ENCODE data around the gene OMP.
A peak's percentile ranks its signal among the peaks of the same experiment; 100 is the strongest.

OMP gene

GRCh38 chr11:77100166-77101042 lies 2.2 kb upstream of the OMP start:
- H3K4me3 ChIP-seq (ENCODE audit: low read length) = no peak overlapping the region
- H4K20me1 ChIP-seq (ENCODE audit: insufficient read depth, low read length) = no peaks in the 10 kb centered on the region
- H3K9me2 ChIP-seq (replicated peaks; ENCODE audit: insufficient read depth, low read length) = no peaks in the 10 kb centered on the region
- H3K9ac ChIP-seq (ENCODE audit: low read length) = no peak overlapping the region
- H3K79me2 ChIP-seq (ENCODE audit: low read length) = no peaks in the 10 kb centered on the region
- no peak overlapping the region for H2AFZ ChIP-seq (ENCODE audit: low read length)
- peaks cover 8% of the 10 kb centered on the region; the same call in 1 of the 2 replicates for H3K27me3 ChIP-seq (replicated peaks; ENCODE audit: insufficient read depth, low read length)
- DNase-seq = no peak
- H3K36me3 ChIP-seq (replicated peaks; ENCODE audit: insufficient read depth, low read length) = no peaks in the 10 kb centered on the region
- no peak overlapping the region for H3K27ac ChIP-seq (ENCODE audit: low read length)
- no peaks in the 10 kb centered on the region for H3K4me1 ChIP-seq (ENCODE audit: low read length)
- H3F3A ChIP-seq (ENCODE audit: insufficient read depth, low read length) = no peaks in the 10 kb centered on the region
- TF ChIP-seq EZH2 (optimal IDR thresholded peaks at IDR 0.05; ENCODE audit: low read depth, low read length) = no peak
- TF ChIP-seq EZH2phosphoT487 (IDR thresholded peaks at IDR 0.05; ENCODE audit: low read length) = no peak
- TF ChIP-seq, protein P1, sequence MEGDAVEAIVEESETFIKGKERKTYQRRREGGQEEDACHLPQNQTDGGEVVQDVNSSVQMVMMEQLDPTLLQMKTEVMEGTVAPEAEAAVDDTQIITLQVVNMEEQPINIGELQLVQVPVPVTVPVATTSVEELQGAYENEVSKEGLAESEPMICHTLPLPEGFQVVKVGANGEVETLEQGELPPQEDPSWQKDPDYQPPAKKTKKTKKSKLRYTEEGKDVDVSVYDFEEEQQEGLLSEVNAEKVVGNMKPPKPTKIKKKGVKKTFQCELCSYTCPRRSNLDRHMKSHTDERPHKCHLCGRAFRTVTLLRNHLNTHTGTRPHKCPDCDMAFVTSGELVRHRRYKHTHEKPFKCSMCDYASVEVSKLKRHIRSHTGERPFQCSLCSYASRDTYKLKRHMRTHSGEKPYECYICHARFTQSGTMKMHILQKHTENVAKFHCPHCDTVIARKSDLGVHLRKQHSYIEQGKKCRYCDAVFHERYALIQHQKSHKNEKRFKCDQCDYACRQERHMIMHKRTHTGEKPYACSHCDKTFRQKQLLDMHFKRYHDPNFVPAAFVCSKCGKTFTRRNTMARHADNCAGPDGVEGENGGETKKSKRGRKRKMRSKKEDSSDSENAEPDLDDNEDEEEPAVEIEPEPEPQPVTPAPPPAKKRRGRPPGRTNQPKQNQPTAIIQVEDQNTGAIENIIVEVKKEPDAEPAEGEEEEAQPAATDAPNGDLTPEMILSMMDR (IDR thresholded peaks at IDR 0.05; ENCODE audit: low read length) = no peak
- H3K4me2 ChIP-seq (ENCODE audit: low read depth, low read length) = no peak overlapping the region
- H3K9me3 ChIP-seq (replicated peaks; ENCODE audit: insufficient read depth, low read length) = no peaks in the 10 kb centered on the region

DNA sequence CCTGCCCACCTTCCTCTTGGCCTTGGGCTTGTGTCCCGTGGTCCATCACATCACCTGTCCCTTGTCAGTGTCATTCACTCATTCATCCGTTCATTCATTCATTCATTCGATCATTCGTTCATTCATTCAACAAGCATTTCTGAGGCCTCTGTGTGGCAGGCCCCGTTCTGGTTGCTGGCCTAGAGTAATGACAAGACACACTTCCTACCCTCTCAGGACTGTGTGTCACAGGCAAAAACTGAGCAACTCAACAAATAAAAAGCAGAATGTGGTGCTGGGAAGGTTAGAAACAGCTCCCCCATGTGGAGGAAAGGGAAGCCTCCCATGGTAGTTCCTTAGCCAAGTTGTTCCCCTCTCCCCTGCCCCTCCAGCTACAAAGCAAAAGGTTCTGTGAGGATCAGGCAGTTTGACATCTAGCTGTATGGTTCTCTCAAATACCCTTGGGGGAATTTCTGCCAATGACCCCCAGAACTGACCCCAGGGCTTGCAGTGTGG lies 1.6 kb upstream of the OMP start:
- peak; percentile 17 for DNase-seq
- Histone ChIP-seq H3K4me2 (ENCODE audit: low read depth, low read length) (no peak overlapping the region), H3F3A (ENCODE audit: insufficient read depth, low read length) (no peaks in the 10 kb centered on the region), H3K4me1 (ENCODE audit: low read length) (no peaks in the 10 kb centered on the region), H3K9me3 (replicated peaks; ENCODE audit: insufficient read depth, low read length) (no peaks in the 10 kb centered on the region), H3K27ac (ENCODE audit: low read length) (no peak overlapping the region), H2AFZ (ENCODE audit: low read length) (no peak overlapping the region), H3K9me2 (replicated peaks; ENCODE audit: insufficient read depth, low read length) (no peaks in the 10 kb centered on the region), H3K79me2 (ENCODE audit: low read length) (no peaks in the 10 kb centered on the region), H3K4me3 (ENCODE audit: low read length) (no peak overlapping the region), H4K20me1 (ENCODE audit: insufficient read depth, low read length) (no peaks in the 10 kb centered on the region), H3K27me3 (replicated peaks; ENCODE audit: insufficient read depth, low read length) (peaks cover 8% of the 10 kb centered on the region; the same call in 1 of the 2 replicates), H3K9ac (ENCODE audit: low read length) (no peak overlapping the region), H3K36me3 (replicated peaks; ENCODE audit: insufficient read depth, low read length) (no peaks in the 10 kb centered on the region)
- TF ChIP-seq EZH2phosphoT487 (IDR thresholded peaks at IDR 0.05; ENCODE audit: low read length) = no peak
- TF ChIP-seq, protein P1 (IDR thresholded peaks at IDR 0.05; ENCODE audit: low read length) = peak; percentile 60

GRCh38 chr11:77103319-77103718 lies 679 bp downstream of the OMP start:
- Histone ChIP-seq H3F3A (ENCODE audit: insufficient read depth, low read length) (no peaks in the 10 kb centered on the region), H3K27me3 (replicated peaks; ENCODE audit: insufficient read depth, low read length) (peaks cover 12% of the 10 kb centered on the region), H3K9me3 (replicated peaks; ENCODE audit: insufficient read depth, low read length) (no peaks in the 10 kb centered on the region), H3K4me2 (ENCODE audit: low read depth, low read length) (no peak overlapping the region), H3K9ac (ENCODE audit: low read length) (no peak overlapping the region), H2AFZ (ENCODE audit: low read length) (no peak overlapping the region), H3K4me3 (ENCODE audit: low read length) (no peak overlapping the region), H3K27ac (ENCODE audit: low read length) (no peak overlapping the region), H3K36me3 (replicated peaks; ENCODE audit: insufficient read depth, low read length) (no peaks in the 10 kb centered on the region), H4K20me1 (ENCODE audit: insufficient read depth, low read length) (no peaks in the 10 kb centered on the region), H3K9me2 (replicated peaks; ENCODE audit: insufficient read depth, low read length) (no peaks in the 10 kb centered on the region), H3K4me1 (ENCODE audit: low read length) (no peaks in the 10 kb centered on the region), H3K79me2 (ENCODE audit: low read length) (no peaks in the 10 kb centered on the region)
- DNase-seq = no peak
- TF ChIP-seq EZH2phosphoT487 (IDR thresholded peaks at IDR 0.05; ENCODE audit: low read length) (no peak), EZH2 (optimal IDR thresholded peaks at IDR 0.05; ENCODE audit: low read depth, low read length) (no peak)
- TF ChIP-seq, protein P1 (IDR thresholded peaks at IDR 0.05; ENCODE audit: low read length) = no peak

Measured in MM.1S (cell line).